GM10266 (cell line): ENCODE measurements around the gene SRCIN1.

Experiments used
- DNase-seq: peaks from one replicate; pipeline ENCODE4 v3.0.0; 2012; ENCODE audit errors: extremely low spot score
- TF ChIP-seq, protein P1 (sequence below): IDR thresholded peaks from 2 replicates; pipeline ENCODE4 v1.5.1; 2012; ENCODE audit warnings: mild to moderate bottlenecking, low read depth; ENCODE audit not compliant: control insufficient read depth, insufficient read depth; ENCODE audit errors: missing control alignments

SRCIN1 gene

GRCh38 chr17:38600906-38601305 lies 4.8 kb downstream of the SRCIN1 start:
- DNase-seq = no peak
- TF ChIP-seq, protein P1, sequence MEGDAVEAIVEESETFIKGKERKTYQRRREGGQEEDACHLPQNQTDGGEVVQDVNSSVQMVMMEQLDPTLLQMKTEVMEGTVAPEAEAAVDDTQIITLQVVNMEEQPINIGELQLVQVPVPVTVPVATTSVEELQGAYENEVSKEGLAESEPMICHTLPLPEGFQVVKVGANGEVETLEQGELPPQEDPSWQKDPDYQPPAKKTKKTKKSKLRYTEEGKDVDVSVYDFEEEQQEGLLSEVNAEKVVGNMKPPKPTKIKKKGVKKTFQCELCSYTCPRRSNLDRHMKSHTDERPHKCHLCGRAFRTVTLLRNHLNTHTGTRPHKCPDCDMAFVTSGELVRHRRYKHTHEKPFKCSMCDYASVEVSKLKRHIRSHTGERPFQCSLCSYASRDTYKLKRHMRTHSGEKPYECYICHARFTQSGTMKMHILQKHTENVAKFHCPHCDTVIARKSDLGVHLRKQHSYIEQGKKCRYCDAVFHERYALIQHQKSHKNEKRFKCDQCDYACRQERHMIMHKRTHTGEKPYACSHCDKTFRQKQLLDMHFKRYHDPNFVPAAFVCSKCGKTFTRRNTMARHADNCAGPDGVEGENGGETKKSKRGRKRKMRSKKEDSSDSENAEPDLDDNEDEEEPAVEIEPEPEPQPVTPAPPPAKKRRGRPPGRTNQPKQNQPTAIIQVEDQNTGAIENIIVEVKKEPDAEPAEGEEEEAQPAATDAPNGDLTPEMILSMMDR = no peak

GRCh38 chr17:38600416-38600815 lies 5.3 kb downstream of the SRCIN1 start:
- TF ChIP-seq, protein P1 = no peak
- no peak for DNase-seq

- no peak for DNase-seq
- TF ChIP-seq, protein P1 = no peak
Observed at GRCh38 chr17:38599398-38599856, 6.3 kb downstream of the SRCIN1 start.

DNA sequence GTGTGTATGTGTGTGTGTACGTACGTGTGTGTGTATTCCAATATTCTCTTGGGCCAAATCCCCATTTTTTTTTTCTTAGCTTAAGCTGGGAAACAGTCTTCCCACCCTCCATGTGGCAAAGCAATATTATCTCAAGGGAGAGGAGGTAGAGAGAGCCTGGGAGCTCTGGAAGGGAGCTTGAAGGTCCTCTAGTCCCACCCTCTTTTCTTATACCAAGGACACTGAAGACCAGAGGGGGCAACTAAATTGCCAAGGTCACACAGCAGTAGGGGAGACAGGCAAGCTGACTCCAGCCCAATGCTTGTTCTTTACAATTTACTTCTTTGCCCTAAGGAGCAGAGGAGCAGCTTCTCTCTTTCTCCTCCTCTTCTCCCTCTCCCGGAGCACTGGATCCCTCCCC lies 6.8 kb downstream of the SRCIN1 start:
- DNase-seq = no peak
- TF ChIP-seq, protein P1 = no peak

DNA sequence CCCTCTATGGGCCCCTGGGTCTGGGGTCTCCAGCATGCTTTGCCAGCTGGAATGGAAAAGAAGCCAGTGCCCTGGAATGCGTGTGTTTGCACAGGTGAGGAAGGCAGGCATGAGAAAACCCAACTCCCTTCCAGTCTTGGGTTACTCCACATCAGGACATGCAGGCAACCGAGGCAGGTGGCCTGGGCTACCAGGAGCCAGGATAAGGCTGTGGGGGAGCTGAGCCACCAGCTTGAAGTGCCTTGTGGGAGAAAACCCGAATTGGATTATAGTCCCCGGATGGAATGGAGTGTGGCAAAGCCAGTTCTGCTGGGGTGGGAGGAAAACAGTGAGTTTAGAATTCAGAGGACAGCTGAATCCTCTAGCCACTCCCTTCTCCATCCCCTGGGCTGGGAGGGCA lies 7.2 kb downstream of the SRCIN1 start:
- no peak for DNase-seq
- TF ChIP-seq, protein P1 = no peak

DNA sequence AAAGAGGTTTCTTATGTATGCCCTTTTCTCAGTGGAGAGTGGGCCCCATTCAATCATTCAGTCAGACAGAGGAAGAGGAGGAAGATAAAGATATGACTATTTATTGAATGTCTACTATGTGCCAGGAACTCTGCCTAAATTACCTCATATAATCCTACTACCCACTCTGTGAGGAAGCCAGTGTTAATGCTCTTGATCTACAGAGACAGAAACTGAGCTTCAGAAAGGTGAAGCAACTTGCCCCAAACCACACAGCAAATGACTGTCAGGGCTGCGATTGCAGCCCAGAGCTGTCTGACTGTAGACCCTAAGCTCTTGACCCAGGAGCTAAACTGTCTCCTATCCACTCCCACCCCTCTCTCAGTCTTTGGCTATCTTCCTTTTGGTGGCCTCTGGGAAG lies 8.4 kb downstream of the SRCIN1 start:
- no peak for DNase-seq
- TF ChIP-seq, protein P1 = no peak

DNA sequence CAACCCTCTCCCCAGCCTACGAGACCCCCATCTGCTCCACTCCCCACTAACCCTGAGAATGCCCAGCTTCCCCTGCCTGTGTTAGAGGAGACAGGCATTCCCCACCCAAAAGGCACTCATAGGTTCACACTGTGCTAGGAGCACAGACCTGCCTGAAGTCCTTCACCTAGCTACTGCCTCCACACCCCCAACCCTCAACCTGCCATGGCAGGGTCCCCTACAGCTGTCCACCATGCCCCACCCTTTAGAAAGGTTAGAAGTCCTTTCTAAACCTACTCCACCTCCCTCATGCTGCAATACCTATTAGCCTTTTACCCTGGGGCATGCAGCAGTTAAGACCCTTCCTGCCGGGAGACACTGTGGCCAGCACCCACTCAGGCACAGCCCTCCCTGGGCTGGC lies 9.1 kb downstream of the SRCIN1 start:
- DNase-seq = no peak
- TF ChIP-seq, protein P1 = no peak
